ENCODE measurements around the gene RUVBL1.

RUVBL1 gene

DNA sequence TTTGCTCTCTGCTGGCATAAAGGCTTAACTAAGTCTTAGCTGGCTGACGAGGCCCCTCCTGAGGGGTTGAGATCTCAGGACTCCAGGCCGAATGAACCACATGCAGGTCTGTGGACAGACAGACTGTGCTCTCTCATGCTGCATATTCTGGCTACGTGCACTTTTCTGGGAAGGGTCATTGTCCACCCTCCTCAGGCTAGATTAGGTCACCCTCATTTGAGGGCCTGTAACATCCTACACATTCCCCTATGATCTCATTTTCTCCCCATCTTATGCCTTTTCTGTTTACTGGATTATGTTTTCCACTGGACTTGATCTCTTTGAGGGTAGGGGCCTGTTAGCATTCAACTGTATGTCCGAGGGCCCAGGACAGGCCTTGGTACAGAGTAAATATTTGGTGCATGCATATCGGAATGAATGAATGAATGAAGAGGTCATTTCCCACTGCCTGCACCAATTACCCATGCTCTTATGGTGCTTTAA is 43.4 kb upstream of the RUVBL1 start:
- no peak overlapping the region for H3K4me3 ChIP-seq (ENCODE audit: low read depth, low read length)
- TF ChIP-seq, protein P1, sequence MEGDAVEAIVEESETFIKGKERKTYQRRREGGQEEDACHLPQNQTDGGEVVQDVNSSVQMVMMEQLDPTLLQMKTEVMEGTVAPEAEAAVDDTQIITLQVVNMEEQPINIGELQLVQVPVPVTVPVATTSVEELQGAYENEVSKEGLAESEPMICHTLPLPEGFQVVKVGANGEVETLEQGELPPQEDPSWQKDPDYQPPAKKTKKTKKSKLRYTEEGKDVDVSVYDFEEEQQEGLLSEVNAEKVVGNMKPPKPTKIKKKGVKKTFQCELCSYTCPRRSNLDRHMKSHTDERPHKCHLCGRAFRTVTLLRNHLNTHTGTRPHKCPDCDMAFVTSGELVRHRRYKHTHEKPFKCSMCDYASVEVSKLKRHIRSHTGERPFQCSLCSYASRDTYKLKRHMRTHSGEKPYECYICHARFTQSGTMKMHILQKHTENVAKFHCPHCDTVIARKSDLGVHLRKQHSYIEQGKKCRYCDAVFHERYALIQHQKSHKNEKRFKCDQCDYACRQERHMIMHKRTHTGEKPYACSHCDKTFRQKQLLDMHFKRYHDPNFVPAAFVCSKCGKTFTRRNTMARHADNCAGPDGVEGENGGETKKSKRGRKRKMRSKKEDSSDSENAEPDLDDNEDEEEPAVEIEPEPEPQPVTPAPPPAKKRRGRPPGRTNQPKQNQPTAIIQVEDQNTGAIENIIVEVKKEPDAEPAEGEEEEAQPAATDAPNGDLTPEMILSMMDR (IDR thresholded peaks at IDR 0.05; ENCODE audit: low read depth, low read length), result no peak

DNA sequence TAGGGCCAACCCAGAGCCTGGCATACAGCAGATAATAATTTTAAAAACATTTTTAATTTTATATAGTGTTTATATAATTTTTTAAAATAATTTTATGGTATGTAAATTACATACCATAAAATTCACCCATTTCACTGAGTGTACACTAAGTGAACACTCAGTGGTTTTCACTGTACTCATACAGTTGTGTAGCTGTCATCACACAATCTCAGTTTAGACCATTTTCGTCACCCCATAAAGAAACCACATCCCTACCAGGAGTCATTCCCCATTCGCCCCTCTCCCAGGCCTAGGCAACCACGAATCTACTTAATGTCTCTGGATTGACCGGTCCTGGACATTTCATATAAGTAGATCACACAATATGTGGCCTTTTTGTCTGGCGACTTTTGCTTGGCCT is 39.8 kb upstream of the RUVBL1 start:
- TF ChIP-seq, protein P1 (IDR thresholded peaks at IDR 0.05; ENCODE audit: low read depth, low read length), result no peak
- no peak overlapping the region for H3K4me3 ChIP-seq (ENCODE audit: low read depth, low read length)

DNA sequence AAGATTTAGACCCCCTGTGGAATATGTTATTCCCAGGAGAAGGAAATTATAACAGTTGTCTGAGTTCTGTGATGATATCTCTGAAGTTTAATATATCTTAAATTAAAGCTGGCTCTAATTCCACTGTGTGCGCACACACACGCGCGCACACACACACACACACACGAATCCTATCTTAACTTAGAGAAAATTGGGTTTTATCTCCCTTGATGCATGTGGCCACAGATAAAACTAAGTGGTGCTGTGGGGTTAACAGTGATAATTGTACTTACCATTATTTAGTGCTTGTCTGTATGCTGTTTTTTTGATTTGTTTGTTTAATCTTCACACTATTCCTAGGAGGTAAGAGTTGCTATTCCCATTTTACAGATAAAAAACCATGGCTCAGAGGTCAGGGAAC is 37.0 kb upstream of the RUVBL1 start:
- TF ChIP-seq, protein P1 (IDR thresholded peaks at IDR 0.05; ENCODE audit: low read depth, low read length), result no peak
- H3K4me3 ChIP-seq (ENCODE audit: low read depth, low read length), result no peak overlapping the region

DNA sequence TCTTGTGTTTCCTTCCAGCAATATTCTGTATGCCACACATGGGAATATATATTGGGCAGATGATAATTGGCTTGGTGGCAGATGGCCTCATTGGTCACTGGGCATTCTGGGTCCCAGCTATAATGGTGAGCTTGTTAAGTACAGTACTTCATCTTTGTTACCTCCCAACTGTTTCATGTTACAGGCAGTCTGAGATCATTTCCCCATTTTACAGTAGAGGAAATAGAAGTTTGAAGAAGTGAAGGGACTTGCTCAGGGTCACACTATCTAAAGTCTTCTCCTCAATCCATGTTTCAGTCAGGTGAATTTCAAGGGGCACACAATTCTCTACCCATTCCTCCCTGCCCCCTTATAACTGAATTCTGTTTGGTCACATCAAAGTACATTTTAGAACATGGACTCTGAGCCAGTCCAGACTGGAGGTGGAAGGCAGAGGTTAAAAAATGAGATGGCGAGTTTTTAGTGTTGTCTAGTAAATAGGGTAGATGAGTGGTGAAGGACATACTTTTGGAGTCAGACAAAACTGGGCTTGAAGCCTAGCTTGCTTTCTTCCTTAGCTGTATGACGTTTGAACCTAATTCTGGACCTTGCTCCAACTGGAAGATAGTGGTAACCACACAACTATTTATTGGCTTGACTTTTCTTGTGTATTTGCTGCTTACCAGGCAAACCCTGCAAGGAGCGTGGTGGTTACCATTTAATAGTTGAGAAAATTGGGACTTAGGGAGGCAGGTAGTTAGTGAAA is 32.2 kb upstream of the RUVBL1 start:
- TF ChIP-seq, protein P1 (IDR thresholded peaks at IDR 0.05; ENCODE audit: low read depth, low read length), result no peak
- H3K4me3 ChIP-seq (ENCODE audit: low read depth, low read length), result no peak overlapping the region

DNA sequence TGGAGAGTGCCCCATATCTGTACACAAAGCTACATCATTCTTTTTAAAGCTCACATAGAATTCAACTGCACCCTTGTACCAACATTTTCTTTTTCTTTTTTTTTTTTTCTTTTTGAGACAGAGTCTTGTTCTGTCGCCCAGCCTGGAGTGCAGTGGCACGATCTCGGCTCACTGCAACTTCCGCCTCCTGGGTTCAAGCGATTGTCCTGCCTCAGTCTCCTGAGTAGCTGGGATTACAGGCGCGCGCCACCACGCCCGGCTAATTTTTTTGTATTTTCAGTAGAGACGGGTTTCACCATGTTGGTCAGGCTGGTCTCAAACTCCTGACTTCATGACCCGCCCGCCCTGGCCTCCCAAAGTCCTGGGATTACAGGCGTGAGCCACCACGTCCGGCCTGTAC is 30.7 kb upstream of the RUVBL1 start:
- H3K4me3 ChIP-seq (ENCODE audit: low read depth, low read length), result peak overlapping the region; percentile 79

DNA sequence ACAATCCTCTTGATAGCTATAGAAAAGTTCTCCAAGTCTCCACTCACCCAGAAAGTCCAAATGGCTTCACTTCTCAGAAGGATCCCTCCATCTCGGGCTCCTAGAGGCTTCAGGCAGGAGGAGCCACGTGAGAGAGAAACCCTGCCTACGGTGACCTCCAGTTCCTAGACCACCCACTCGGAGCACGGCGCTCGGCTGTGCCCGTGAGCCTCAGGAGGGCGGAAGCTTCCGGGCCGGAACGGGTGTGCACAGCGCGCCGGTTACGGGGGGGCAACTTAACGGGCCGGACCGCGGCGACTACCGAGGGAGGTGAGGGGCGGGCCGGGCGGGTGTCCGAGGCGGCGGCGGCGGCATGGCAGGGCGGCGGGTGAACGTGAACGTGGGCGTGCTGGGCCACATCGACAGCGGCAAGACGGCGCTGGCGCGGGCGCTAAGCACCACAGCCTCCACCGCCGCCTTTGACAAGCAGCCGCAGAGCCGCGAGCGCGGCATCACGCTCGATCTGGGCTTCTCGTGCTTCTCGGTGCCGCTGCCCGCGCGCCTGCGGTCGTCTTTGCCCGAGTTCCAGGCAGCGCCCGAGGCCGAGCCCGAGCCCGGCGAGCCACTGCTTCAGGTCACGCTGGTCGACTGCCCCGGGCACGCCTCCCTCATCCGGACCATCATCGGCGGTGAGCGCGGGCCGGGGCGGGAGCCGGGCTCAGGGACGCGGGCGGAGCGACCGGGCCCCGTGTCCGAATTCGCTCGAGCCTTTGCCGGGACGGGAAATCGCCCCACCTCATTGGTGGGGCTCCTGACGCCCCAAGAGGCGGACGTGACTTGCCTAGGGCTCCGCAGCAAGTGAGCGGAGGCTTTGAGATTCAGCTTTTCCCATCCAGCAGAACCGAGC is 29.8 kb upstream of the RUVBL1 start, which contains the start of gene EEFSEC:
EEFSEC (plus strand) TSS at position 326 of the 886 bp plus-strand sequence; CDS start at position 353, 27 bp downstream.
- TF ChIP-seq, protein P1 (IDR thresholded peaks at IDR 0.05; ENCODE audit: low read depth, low read length), result no peak
- H3K4me3 ChIP-seq (ENCODE audit: low read depth, low read length), result peak within 1 kb of the TSS; percentile 79

DNA sequence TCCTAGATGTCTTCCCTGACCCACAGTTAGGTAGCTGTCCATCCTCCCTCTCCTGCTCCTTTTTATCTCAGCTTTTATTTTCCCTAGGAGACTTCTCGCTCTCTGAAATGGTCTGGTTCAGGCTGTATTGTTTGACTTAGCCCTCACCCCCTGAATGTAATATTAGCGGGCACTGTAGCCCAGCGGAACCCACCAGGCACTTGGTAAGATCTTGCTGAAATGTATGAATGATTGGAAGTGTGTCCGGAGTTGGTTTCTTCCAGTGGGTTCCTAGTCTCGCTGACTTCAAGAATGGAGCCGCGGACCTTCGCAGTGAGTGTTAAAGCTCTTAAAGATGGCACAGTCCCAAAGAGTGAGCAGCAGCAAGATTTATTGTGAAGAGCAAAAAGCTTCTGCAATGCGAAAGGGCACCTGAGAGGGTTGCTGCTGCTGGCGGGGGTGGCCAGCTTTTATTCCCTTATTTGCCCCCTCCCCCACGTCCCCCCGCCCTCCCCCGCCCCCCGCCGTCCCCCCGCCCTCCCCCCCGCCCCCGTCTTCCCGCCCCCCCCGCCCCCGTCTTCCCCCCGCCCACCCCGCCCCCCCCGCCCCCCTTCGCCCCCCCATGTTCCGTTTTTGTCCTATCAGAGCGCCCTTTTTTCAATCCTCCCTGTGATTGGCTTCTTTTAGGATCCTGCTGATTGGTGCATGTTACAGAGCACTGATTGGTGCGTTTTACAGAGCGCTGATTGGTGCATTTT is 29.0 kb upstream of the RUVBL1 start:
- H3K4me3 ChIP-seq (ENCODE audit: low read depth, low read length), result peak overlapping the region; percentile 79
- TF ChIP-seq, protein P1 (IDR thresholded peaks at IDR 0.05; ENCODE audit: low read depth, low read length), result no peak

Data from WI38 (cell line).